Measurements from ENCODE around the gene DCLRE1C.
"Not testable (repeated sequence)": the region's sequence is repeated elsewhere in the genome, so short reads cannot be mapped to it uniquely, and the experiment has no call there.

DCLRE1C gene

GRCh38 chr10:14959221-14960057, 5.5 kb upstream of the DCLRE1C start, which contains the start of gene MEIG1:
Gene MEIG1 (plus strand): TSS chr10:14959388. CDS start chr10:14966469, 7,081 bp downstream.
- TF ChIP-seq POLR2AphosphoS5 (IDR thresholded peaks at IDR 0.05; ENCODE audit: low read depth, low read length): no peak; the same call in 1 of the 2 replicates
- TF ChIP-seq POLR2A (IDR thresholded peaks at IDR 0.05; ENCODE audit: low read depth, low read length): 0 out of 2 replicates have a peak, but pooled peaks have one; percentile 14
- DNase-seq (ENCODE audit: insufficient read length) (peak; percentile 81), FAIRE-seq (peak; percentile 92)

- FAIRE-seq: no peak
Observed at GRCh38 chr10:14958872-14959220, 5.0 kb upstream of the DCLRE1C start.

GRCh38 chr10:14954934-14955333, 1.0 kb upstream of the DCLRE1C start:
- no peak for TF ChIP-seq POLR2A (IDR thresholded peaks at IDR 0.05; ENCODE audit: low read depth, low read length)
- no peak for TF ChIP-seq TAF1 (IDR thresholded peaks at IDR 0.05; ENCODE audit: borderline replicate concordance, low read depth, low read length)
- TF ChIP-seq POLR2AphosphoS5 (IDR thresholded peaks at IDR 0.05; ENCODE audit: low read depth, low read length): no peak
- FAIRE-seq (no peak), DNase-seq (ENCODE audit: insufficient read length) (no peak)

More at GRCh38 chr10:14958872-14959220, 5.0 kb upstream of the DCLRE1C start:
- TF ChIP-seq POLR2A (IDR thresholded peaks at IDR 0.05; ENCODE audit: low read depth, low read length) (no peak), POLR2AphosphoS5 (IDR thresholded peaks at IDR 0.05; ENCODE audit: low read depth, low read length) (no peak), TAF1 (IDR thresholded peaks at IDR 0.05; ENCODE audit: borderline replicate concordance, low read depth, low read length) (no peak)
- no peak for DNase-seq (ENCODE audit: insufficient read length)

- TF ChIP-seq POLR2AphosphoS5 (IDR thresholded peaks at IDR 0.05; ENCODE audit: low read depth, low read length) (peak; percentile 70), TAF1 (IDR thresholded peaks at IDR 0.05; ENCODE audit: borderline replicate concordance, low read depth, low read length) (peak; percentile 9; the same call in 1 of the 2 replicates), POLR2A (IDR thresholded peaks at IDR 0.05; ENCODE audit: low read depth, low read length) (peak; percentile 62; the same call in 1 of the 2 replicates)
- DNase-seq (ENCODE audit: insufficient read length): peak; percentile 31
- FAIRE-seq: peak; percentile 57
Observed at GRCh38 chr10:14953424-14954000, 384 bp downstream of the DCLRE1C start.

GRCh38 chr10:14952851-14953423, 959 bp downstream of the DCLRE1C start:
- FAIRE-seq: peak; percentile 42
- TF ChIP-seq TAF1 (IDR thresholded peaks at IDR 0.05; ENCODE audit: borderline replicate concordance, low read depth, low read length) (no peak), POLR2A (IDR thresholded peaks at IDR 0.05; ENCODE audit: low read depth, low read length) (no peak), POLR2AphosphoS5 (IDR thresholded peaks at IDR 0.05; ENCODE audit: low read depth, low read length) (no peak)
- DNase-seq (ENCODE audit: insufficient read length): no peak

GRCh38 chr10:14949291-14949690, 4.6 kb downstream of the DCLRE1C start:
- FAIRE-seq: no peak
- TF ChIP-seq POLR2A (IDR thresholded peaks at IDR 0.05; ENCODE audit: low read depth, low read length) (no peak), TAF1 (IDR thresholded peaks at IDR 0.05; ENCODE audit: borderline replicate concordance, low read depth, low read length) (no peak)
- DNase-seq (ENCODE audit: insufficient read length): no peak

GRCh38 chr10:14947268-14947667, 6.6 kb downstream of the DCLRE1C start:
- TF ChIP-seq POLR2A (IDR thresholded peaks at IDR 0.05; ENCODE audit: low read depth, low read length) (no peak), TAF1 (IDR thresholded peaks at IDR 0.05; ENCODE audit: borderline replicate concordance, low read depth, low read length) (no peak), POLR2AphosphoS5 (IDR thresholded peaks at IDR 0.05; ENCODE audit: low read depth, low read length) (no peak)
- FAIRE-seq (no peak), DNase-seq (ENCODE audit: insufficient read length) (no peak)

GRCh38 chr10:14945108-14945507, 8.8 kb downstream of the DCLRE1C start:
- FAIRE-seq (no peak), DNase-seq (ENCODE audit: insufficient read length) (no peak)
- TF ChIP-seq POLR2A (IDR thresholded peaks at IDR 0.05; ENCODE audit: low read depth, low read length): no peak
- TF ChIP-seq POLR2AphosphoS5 (IDR thresholded peaks at IDR 0.05; ENCODE audit: low read depth, low read length): no peak
- TF ChIP-seq TAF1 (IDR thresholded peaks at IDR 0.05; ENCODE audit: borderline replicate concordance, low read depth, low read length): no peak

GRCh38 chr10:14942950-14943338, 11.0 kb downstream of the DCLRE1C start:
- DNase-seq (ENCODE audit: insufficient read length); FAIRE-seq: not testable (repeated sequence)

- FAIRE-seq (peak; percentile 97), DNase-seq (ENCODE audit: insufficient read length) (peak; percentile 30)
Observed at GRCh38 chr10:14942147-14942949, 11.5 kb downstream of the DCLRE1C start.

- FAIRE-seq: peak; percentile 53
- DNase-seq (ENCODE audit: insufficient read length): not testable (repeated sequence)
Observed at GRCh38 chr10:14938971-14939370, 14.9 kb downstream of the DCLRE1C start.

- DNase-seq (ENCODE audit: insufficient read length): no peak
- TF ChIP-seq POLR2A (IDR thresholded peaks at IDR 0.05; ENCODE audit: low read depth, low read length): no peak
- TF ChIP-seq TAF1 (IDR thresholded peaks at IDR 0.05; ENCODE audit: borderline replicate concordance, low read depth, low read length): no peak
- TF ChIP-seq POLR2AphosphoS5 (IDR thresholded peaks at IDR 0.05; ENCODE audit: low read depth, low read length): no peak
- FAIRE-seq: no peak
Observed at GRCh38 chr10:14936584-14936983, 17.3 kb downstream of the DCLRE1C start.

Measured in GM12892 (cell line).